CD4-positive, alpha-beta T cell treated with Interleukin-4 for 4 hours (primary cell): Measurements from ENCODE around the gene SHANK3.

Experiments used
- DNase-seq: peaks from one replicate; pipeline ENCODE4 v3.0.0-alpha.2; 2020

The SHANK3 gene

GRCh38 chr22:50678651-50679521, 6.3 kb downstream of the SHANK3 start:
- DNase-seq, result no peak

GRCh38 chr22:50683086-50683993, 10.7 kb downstream of the SHANK3 start:
- DNase-seq, result no peak

- no peak for DNase-seq
These were observed 11.4 kb downstream of the SHANK3 start for GRCh38 chr22:50683994-50684371.

GRCh38 chr22:50684501-50684900, 11.9 kb downstream of the SHANK3 start:
- no peak for DNase-seq

GRCh38 chr22:50684986-50685385, 12.4 kb downstream of the SHANK3 start:
- DNase-seq, result no peak

GRCh38 chr22:50686794-50687193, 14.2 kb downstream of the SHANK3 start:
- no peak for DNase-seq

GRCh38 chr22:50687829-50688228, 15.2 kb downstream of the SHANK3 start:
- DNase-seq, result no peak

GRCh38 chr22:50688448-50688847, 15.8 kb downstream of the SHANK3 start:
- DNase-seq, result no peak

- DNase-seq, result peak; percentile 38
These were observed 18.9 kb downstream of the SHANK3 start for GRCh38 chr22:50691521-50691920.

GRCh38 chr22:50693462-50693861, 20.8 kb downstream of the SHANK3 start:
- no peak for DNase-seq

GRCh38 chr22:50694099-50694605, 21.5 kb downstream of the SHANK3 start:
- DNase-seq, result no peak

GRCh38 chr22:50694766-50695420, 22.3 kb downstream of the SHANK3 start:
- no peak for DNase-seq

GRCh38 chr22:50695421-50696250, 23.0 kb downstream of the SHANK3 start:
- no peak for DNase-seq

- no peak for DNase-seq
These were observed 23.7 kb downstream of the SHANK3 start for GRCh38 chr22:50696251-50696798.

- no peak for DNase-seq
These were observed 24.4 kb downstream of the SHANK3 start for GRCh38 chr22:50696799-50697561.

GRCh38 chr22:50697667-50698506, 25.3 kb downstream of the SHANK3 start:
- DNase-seq, result no peak

GRCh38 chr22:50698546-50698945, 25.9 kb downstream of the SHANK3 start:
- DNase-seq, result no peak

- DNase-seq, result no peak
These were observed 26.6 kb downstream of the SHANK3 start for GRCh38 chr22:50699001-50699755.

GRCh38 chr22:50699756-50700386, 27.2 kb downstream of the SHANK3 start:
- DNase-seq, result no peak
